ENCODE results near the gene CEPT1. TPM values are rescaled to one million over a fixed set of nuclear protein-coding genes. Genes with fewer than 3 reads are reported as not detected.

CEPT1 gene
- total RNA-seq, 1 donor from 2014 or later: 127 TPM

DNA sequence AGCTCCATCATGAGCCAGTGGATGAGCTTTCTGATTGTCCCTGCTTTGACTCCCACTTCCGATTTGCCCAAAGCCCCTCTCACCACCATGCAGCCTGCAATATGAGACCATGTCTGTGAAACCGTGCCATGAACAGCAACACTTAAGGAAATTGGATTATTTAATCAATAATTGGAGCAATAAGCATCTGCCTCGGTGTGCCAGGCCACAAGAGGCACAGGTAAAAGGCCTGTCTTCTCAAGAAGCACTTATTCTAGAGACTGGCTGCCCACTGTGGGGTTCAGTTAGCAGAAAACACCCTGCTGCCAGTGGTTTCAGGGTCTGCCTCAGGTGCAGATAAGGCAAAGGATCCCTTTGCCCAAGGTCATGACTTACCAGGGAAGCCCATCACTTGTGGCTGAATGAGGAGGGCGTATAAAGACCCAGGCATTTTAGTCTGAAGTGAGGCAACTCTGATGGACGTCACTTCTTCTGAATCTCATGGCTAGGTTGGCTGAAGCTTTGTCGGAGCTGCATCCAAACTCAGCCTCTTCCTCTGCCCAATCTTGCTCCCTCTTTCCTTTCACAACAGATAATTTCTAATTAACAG, 80.4 kb downstream of the CEPT1 start:
- H3K27me3 Mint-ChIP-seq (ENCODE audit: unreplicated experiment): peaks cover 6% of the 10 kb centered on the region
- H3K27ac Mint-ChIP-seq (ENCODE audit: unreplicated experiment): peak overlapping the region; percentile 57
- peaks cover under 1% of the 10 kb centered on the region for H3K36me3 Mint-ChIP-seq (ENCODE audit: low read depth, unreplicated experiment)
- H3K4me3 Mint-ChIP-seq (ENCODE audit: unreplicated experiment): no peak overlapping the region
- DNase-seq (ENCODE audit: low spot score): no peak
- TF ChIP-seq, protein P1, sequence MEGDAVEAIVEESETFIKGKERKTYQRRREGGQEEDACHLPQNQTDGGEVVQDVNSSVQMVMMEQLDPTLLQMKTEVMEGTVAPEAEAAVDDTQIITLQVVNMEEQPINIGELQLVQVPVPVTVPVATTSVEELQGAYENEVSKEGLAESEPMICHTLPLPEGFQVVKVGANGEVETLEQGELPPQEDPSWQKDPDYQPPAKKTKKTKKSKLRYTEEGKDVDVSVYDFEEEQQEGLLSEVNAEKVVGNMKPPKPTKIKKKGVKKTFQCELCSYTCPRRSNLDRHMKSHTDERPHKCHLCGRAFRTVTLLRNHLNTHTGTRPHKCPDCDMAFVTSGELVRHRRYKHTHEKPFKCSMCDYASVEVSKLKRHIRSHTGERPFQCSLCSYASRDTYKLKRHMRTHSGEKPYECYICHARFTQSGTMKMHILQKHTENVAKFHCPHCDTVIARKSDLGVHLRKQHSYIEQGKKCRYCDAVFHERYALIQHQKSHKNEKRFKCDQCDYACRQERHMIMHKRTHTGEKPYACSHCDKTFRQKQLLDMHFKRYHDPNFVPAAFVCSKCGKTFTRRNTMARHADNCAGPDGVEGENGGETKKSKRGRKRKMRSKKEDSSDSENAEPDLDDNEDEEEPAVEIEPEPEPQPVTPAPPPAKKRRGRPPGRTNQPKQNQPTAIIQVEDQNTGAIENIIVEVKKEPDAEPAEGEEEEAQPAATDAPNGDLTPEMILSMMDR (IDR thresholded peaks at IDR 0.05; ENCODE audit: unreplicated experiment): no peak
- peaks cover 61% of the 10 kb centered on the region for H3K4me1 Mint-ChIP-seq (ENCODE audit: unreplicated experiment)
- no peaks in the 10 kb centered on the region for H3K9me3 Mint-ChIP-seq (ENCODE audit: unreplicated experiment)

DNA sequence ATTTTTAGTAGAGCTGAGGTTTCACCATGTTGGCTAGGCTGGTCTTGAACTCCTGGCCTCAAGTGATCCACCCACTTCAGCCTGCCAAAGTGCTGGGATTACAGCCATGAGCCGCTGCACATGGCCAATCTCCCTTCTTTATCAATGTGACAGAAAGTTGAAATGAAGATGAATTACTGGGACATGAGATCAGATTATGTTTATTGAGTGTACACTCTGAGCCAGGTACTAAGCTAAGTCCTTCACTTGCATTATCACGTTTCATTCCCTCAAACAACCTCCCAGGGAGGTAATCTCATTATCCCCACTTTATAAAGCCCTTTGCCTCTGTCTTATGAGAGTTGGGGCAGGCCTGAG, 81.2 kb downstream of the CEPT1 start:
- peak overlapping the region; percentile 12 for H3K4me3 Mint-ChIP-seq (ENCODE audit: unreplicated experiment)
- H3K4me1 Mint-ChIP-seq (ENCODE audit: unreplicated experiment): peaks cover 56% of the 10 kb centered on the region
- H3K9me3 Mint-ChIP-seq (ENCODE audit: unreplicated experiment): no peaks in the 10 kb centered on the region
- peak overlapping the region; percentile 84 for H3K27ac Mint-ChIP-seq (ENCODE audit: unreplicated experiment)
- TF ChIP-seq, protein P1 (IDR thresholded peaks at IDR 0.05; ENCODE audit: unreplicated experiment): no peak
- peaks cover 6% of the 10 kb centered on the region for H3K27me3 Mint-ChIP-seq (ENCODE audit: unreplicated experiment)
- no peaks in the 10 kb centered on the region for H3K36me3 Mint-ChIP-seq (ENCODE audit: low read depth, unreplicated experiment)
- DNase-seq (ENCODE audit: low spot score): no peak

DNA sequence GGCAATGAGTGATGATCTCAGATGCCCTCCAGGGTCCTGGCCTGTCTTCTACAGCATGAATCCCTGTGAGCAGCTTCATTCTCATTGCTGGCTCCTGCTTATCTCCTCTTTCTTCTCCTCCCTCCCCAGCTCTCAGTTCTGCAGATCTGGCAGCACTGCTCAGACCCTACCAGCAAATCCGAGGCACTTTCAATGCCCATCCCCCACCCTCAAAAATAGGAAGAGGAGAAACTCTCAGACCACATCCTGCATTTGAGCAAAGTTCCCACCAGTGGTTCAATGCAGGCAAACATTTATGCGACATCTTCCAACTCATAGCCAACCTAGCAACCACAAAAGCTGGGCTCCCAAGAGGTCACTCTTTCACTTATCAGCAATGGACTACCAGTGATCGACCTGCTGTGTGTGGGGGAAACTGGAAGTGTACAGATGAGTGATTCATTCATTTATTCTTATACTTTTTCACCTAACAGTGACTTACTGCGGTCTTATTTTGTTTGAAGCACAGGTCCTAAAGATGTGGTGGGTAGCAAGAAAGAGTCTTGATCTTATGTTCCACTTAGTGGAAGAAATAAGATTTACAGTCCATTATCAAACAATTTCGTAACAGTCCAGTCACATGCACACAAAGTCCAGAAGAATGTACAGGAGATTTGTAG, 81.7 kb downstream of the CEPT1 start:
- Mint-ChIP-seq H3K36me3 (ENCODE audit: low read depth, unreplicated experiment) (no peaks in the 10 kb centered on the region), H3K4me3 (ENCODE audit: unreplicated experiment) (peak overlapping the region; percentile 12), H3K27me3 (ENCODE audit: unreplicated experiment) (peaks cover 3% of the 10 kb centered on the region), H3K4me1 (ENCODE audit: unreplicated experiment) (peaks cover 51% of the 10 kb centered on the region), H3K9me3 (ENCODE audit: unreplicated experiment) (no peaks in the 10 kb centered on the region), H3K27ac (ENCODE audit: unreplicated experiment) (peak overlapping the region; percentile 84)
- TF ChIP-seq, protein P1 (IDR thresholded peaks at IDR 0.05; ENCODE audit: unreplicated experiment): no peak
- no peak for DNase-seq (ENCODE audit: low spot score)

DNA sequence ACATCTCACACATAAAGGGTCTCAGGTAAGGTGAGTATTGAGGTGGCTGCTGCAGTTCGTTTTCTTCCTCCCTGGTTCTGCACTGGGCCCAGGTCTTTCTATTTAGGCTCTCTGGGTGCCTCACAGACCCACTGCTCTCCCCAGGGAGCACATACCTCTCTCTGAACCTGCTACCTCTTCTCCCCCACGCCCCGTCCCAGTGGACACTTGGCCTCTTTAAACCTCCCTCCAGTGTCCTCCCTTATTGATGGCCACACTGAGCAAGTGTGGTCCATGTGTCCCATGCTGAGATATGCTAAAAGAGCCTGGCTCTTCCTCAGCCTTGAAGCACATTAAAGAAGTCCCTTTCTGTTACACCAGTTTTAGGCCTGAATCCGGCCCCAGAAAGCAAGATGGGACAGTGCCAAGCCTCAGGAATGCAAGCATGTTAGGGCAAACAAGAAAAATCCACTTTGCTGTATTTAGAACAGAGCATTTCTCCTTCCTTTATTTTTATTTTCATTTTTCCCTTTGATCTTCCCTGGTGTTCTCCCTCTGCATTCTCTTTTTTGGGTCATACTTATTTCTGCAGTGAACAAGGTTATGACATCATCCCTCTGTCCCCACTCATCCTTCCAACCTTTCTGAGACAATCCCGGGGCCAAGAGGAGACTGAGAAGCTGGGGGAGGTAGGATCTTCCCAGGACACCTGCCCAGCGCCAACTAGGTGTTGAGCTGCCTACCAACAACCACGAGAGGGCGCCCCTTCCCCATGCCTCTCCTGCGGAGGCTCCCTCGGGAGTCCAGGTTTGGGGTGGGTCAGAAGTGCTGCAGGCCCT, 82.5 kb downstream of the CEPT1 start:
- Mint-ChIP-seq H3K27ac (ENCODE audit: unreplicated experiment) (peak overlapping the region; percentile 84), H3K4me3 (ENCODE audit: unreplicated experiment) (no peak overlapping the region), H3K36me3 (ENCODE audit: low read depth, unreplicated experiment) (no peaks in the 10 kb centered on the region), H3K4me1 (ENCODE audit: unreplicated experiment) (peaks cover 47% of the 10 kb centered on the region), H3K9me3 (ENCODE audit: unreplicated experiment) (no peaks in the 10 kb centered on the region), H3K27me3 (ENCODE audit: unreplicated experiment) (peaks cover 4% of the 10 kb centered on the region)
- TF ChIP-seq, protein P1 (IDR thresholded peaks at IDR 0.05; ENCODE audit: unreplicated experiment): peak; percentile 87
- DNase-seq (ENCODE audit: low spot score): peak; percentile 85
